HG03565 (cell line): ENCODE results near the gene NACA2.
"Not testable (repeated sequence)": the region's sequence is repeated elsewhere in the genome, so short reads cannot be mapped to it uniquely, and the experiment has no call there.

Experiments
- ATAC-seq: cut with Tn5 transposase; IDR thresholded peaks from one replicate; pipeline ENCODE4 v1.9.1; 2021; ENCODE audit warnings: mild to moderate bottlenecking, moderate library complexity; ENCODE audit not compliant: unreplicated experiment

The NACA2 gene

DNA sequence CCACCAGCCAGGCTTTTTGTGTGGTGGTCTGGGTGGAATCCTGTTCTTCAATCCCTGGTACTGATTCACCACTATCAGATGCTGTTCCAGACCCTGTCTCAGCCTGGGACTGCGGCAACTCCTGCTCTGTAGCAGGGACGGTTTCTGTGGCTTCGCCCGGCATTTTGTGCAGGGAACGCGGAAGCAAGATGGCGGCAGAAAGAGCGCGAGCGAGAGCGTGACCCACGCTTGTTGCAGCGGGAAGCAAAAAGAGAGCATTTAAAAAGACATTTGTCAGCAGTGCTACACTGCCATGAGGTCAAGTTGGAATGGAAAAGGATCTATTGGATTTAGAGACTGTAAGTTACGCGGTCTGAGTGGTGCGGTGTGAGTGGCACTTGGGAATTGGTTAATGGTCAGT lies at the start of gene NACA2:
Gene NACA2, minus strand, starts transcription at position 202 of the 400 bp plus-strand sequence. Its CDS starts 39 bp downstream, at position 163.
- no peak for ATAC-seq

DNA sequence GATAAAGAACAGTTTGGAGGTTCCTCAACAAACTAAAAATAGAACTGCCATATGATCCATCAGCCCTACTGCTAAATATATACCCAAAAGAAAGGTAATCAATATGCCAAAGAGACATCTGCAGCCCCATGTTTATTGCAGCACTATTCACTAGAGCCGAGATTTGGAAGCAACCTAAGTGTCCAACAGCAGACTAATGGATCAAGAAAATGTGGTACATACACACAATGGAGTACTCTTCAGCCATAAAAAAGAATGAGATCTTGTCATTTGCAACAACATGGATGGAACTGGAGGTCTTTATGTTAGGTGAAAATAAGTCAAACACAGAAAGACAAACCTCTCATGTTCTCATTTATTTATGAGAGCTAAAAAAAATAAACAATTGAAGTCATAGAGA lies 48.8 kb upstream of the NACA2 start:
- ATAC-seq = no peak

DNA sequence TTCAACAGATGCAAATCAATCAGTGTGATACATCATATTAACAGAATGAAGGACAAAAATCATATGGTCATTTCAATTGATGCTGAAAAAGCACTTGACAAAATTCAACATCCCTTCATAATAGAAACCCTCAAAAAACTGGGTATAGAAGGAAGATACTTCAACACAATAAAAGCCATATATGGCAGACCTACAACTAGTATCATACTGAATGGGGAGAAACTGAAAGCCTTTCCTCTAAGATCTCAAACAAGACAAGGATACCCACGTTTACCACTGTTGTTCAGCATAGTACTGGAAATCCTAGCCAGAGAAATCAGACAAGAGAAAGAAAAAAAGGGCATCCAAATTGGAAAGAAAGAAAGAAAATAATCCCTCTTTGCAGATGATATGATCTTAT lies 47.1 kb upstream of the NACA2 start:
- ATAC-seq = no peak

DNA sequence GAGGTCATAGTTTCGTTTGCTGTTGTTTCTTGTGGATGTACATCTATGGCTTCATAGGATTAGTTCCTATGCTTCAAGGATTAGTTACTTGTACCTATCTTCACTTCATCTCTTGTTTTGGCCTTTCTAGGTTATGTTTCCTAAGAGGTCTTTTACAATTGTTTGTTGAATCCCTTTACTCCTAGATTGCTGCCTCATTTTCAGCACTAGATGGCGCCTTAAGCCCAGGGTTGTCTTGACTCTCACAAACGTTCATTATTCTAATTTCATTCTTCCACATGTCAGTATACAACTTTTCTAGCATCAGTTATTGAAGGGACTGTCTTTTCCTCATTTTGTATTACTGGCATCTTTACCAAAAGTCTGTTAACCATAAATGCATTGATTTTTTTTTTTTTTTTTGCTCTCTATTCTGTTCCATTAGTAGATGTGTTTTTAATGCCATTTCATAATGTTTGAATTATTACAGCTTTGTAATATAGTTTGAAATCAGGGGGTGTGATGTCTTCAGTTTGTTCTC lies 45.0 kb upstream of the NACA2 start:
- ATAC-seq = no peak

DNA sequence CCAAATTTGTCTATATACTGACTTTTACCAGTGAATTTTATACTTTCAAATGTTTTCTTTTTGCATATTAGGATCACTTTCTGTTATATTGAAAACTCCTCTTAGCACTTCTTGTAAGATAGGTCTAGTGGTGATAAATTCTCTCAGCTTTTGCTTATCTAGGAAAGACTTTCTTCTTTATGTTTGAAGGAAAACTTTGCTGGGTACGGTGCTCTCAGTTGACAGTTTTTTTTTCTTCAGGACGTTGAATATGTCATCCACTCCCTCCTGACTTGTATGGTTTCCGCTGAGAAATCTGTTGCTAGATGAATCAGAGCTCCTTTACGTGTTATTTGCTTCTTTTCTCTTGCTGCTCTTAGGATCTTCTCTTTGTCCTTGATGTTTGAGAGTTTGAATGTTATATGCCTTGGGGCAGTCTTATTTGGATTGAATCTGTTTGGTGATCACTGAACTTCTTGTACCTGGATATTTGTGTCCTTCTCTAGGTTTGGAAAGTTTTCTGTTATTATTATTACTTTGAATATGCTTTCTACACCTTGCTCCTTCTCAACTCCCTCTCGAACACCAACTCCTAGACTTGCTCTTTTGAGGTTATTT lies 44.0 kb upstream of the NACA2 start:
- no peak for ATAC-seq

DNA sequence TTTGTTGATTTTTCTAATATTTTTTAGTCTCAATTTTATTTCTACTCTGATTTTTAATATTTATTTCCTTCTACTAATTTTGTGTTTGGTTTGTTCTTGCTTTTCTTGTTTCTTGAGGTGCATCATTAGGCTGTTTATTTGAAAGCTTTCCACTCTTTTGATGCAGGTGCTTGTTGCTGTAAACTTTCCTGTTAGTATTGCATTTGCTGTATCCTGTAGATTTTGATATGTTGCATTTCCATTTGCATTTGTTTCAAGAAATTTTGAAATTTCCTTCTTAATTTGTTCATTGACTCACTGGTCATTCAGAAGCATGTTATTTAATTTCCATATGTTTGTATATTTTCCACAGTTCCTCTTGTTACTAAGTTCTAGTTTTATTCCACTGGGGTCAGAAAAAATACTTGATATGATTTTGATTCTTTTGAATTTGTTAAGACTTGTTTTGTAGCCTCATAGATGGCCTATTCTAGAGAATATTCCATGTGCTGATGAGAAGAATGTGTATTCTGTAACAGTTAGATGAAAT lies 43.1 kb upstream of the NACA2 start:
- no peak for ATAC-seq

DNA sequence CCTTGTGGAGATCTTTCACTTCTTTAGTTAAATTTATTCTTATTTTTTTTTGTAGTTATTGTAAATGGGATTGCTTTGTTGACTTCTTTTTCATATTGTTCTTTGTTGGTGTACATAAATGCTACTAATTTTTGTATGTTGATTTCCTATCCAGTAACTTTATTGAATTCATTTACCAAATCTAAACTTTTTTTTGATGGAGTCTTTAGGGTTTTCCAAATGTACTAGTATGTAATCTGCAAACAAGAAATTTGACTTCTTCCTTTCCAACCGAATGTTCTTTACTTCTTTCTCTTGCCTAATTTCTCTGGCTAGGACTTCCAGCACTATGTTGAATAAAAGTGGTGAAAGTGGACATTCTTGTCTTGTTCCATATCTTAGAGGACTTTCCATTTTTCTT lies 41.8 kb upstream of the NACA2 start:
- ATAC-seq = no peak

DNA sequence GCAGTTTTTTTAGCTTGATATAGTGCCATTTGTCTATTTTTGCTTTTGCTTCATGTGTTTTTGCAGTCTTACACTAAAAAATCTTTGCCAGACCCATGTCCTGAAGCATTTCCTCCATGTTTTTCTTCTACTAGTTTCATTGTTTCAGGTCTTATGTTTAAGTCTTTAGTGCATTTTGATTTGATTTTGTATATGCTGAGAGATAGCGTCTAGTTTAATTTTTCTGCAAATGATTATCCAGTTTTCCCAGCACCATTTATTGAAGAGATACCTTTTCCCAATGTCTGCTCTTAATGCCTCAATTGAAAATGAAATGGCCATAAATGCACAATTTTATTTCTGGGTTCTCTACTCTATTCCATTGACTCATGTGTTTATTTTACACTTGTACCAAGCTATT lies 40.8 kb upstream of the NACA2 start:
- no peak for ATAC-seq

DNA sequence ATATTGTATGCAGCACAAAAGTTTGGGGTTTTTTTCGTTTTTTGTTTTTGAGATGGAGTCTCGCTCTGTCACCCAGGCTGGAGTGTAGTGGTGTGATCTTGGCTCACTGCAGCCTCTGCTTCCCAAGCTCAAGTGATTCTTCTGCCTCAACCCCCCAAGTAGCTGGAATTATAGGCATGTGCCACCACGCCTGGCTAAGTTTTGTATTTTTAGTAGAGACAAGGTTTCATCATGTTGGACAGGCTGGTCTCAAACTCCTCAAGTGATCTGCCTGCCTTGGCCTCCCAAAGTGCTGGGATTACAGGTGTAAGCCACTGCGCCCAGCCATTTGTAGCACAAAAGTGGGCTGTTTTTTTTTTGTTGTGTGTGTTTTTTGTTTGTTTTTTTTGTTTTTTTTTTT lies 37.1 kb upstream of the NACA2 start:
- not testable (repeated sequence) for ATAC-seq

DNA sequence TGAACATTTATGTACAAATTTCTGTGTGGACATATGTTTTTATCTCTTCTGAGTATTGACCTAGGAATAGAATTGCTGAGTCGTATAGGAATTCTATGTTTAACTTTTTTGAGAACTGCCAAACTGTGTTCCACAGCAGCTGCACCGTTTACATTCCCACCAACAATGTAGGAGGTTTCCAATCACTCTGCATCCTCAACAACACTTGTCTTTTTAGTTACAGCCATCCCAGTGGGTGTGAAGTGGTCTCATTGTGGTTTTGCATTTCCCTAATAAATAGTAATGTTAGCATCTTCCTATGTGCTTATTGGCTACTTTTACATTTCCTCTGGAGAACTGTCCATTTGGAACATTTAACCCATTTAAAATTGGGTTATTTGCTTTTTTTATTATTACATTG lies 36.6 kb upstream of the NACA2 start:
- ATAC-seq = no peak

DNA sequence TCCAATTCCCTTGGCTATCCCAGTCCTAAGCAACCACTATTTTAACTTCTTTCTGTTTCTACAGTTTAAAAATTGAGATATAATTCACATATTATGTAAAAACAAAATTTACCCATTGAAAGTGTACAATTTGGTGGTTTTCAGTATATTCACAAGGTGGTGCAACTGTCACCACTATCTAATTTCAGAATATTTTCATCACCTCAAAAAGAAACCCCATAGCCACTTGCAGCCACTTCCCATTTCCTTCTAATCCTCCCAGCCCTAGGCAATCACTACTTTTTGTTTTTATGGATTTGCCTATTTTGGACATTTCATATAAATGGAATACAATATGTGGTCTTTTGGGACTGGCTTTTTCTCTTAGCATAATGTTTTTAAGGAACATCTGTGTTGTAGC lies 36.1 kb upstream of the NACA2 start:
- no peak for ATAC-seq

DNA sequence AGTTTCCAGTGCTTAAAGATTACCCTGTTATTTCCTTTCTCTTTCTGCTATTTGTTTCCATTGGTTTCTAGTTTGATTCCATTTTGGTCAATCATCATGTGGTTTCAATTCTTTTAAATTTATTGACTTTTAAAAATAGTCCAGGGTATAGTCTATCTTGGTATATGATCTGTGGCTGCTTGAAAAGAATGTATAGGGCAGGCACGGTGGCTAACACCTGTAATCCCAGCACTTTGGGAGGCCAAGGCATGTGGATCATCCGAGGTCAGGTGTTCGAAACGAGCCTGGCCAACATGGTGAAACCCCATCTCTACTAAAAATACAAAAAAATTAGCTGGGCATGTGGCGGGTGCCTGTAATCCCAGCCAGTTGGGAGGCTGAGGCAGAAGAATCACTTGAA lies 34.5 kb upstream of the NACA2 start:
- ATAC-seq = no peak

DNA sequence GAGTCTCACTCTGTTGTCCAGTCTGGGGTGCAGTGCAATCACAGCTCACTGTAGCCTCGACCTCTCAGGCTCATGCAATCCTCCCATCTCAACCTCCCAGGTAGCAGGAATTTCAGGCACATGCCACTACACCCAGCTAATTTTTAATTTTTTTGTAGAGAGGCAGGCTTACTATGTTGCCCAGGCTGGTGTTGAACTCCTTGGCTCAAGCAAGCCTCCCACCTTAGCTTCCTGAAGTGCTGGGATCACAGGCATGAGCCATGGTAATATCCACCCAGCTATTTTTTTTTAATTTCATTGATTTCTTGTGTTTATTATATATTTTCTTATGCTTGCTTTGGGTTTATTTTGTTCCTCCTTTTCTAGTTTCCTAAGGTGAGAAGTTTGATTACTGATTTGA lies 33.9 kb upstream of the NACA2 start:
- ATAC-seq = no peak

DNA sequence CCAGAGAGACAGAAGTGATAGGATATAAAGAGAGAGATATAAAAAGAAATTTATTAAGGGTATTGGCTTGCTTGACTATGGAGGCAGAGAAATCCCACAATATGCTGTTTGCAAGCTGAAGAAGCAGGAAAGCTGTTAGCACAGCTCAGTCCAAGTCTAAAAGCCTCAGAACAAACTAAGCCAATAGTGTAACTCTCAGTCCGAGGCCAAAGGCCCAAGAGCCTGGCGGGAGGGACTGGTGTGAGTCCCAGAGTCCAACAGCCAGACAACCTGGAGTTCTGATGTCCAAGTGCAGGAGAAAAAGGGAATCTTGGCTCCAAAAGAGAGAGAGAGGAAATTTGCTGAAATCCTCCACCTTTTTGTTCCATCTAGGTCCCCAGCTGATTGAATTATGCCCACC lies 30.3 kb upstream of the NACA2 start:
- no peak for ATAC-seq

DNA sequence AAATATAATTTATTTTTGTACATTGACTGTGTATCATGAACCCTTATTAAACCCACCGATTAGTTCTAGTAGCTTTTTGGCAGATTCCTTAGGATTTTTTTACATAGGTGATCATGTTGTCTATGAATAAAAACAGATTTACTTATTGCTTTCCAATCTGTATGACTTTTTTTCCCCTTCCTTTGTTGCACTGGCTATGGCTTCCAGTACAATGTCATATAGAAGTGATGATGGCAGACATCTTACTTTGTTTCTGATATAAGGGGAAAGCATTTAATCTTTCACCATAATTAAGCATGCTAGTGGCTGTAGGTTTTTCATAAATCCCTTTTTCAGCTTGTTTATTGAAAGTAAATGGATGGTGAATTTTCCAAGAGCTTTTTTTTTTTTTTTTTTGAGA lies 28.9 kb upstream of the NACA2 start:
- no peak for ATAC-seq

DNA sequence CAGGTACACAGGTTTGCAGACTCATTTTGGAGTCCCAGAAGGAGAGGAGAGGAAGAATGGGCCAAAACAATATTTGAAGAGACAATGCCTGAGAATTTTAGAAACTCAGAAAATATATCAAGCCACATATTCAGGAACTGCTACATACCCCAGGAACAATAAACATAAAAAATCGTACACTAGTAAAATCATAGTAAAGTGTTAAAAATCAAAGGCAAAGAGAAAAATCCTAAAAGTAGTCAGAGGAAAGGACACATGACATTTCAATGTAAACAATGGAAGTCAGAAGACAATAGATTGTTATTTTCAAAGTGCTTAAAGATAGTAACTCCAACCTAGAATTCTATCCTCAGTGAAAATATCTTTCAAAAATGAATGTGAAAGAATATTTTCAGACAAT lies 28.5 kb upstream of the NACA2 start:
- ATAC-seq = no peak

DNA sequence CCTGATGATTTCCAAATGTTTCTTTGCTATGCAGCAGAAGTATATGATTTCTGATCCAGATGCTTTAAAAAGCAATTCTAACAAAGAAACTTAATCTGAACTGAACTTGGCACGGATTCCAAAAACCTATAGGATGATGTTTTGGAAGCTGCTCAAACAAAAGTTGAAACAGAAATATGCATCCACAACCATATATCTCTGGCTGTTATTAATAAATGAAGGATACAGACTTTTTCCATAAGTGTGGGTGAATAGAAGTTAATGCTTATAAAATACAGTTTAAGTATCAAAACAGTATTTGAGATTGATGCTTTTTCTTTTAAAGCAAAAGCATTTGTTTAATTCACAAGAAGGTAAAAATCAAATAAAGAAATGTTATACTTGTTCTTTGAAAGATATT lies 27.9 kb upstream of the NACA2 start:
- ATAC-seq = no peak

DNA sequence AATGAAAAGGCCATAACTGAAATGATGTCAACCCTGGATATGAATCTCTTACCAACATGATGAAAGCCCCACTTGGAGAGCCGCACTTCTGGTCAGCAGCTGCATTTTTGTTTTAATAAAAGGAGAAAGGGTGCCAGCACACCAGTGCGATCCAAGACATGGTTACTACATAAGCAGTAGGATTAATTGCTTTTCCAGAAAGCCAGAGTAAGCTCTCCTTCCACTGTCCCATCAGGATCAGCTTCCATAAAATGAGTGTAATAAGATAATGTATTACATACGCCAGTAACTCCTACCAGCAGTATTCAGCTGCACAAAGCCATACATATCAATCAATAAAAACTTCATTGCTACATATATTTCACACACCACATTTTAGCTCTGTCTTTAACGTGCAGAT lies 26.3 kb upstream of the NACA2 start:
- ATAC-seq = no peak

DNA sequence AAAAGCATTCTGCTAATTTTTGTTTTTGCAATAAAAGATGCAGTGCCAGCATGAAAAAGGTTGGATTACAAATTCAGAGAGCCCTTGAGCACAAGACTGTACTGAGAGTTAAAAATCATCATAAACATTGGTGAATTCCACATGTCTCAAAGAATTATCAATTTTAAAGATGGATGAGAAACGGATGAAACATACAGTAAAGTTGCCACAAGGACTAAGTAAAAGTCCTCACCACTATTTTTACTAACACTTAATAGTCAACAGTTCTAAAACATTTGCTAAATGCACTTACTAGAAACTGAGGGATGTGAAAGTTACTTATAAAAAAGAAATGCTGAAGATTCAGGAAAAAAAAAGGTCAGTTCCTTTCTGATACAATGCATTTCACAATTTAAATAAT lies 25.8 kb upstream of the NACA2 start:
- ATAC-seq = no peak

DNA sequence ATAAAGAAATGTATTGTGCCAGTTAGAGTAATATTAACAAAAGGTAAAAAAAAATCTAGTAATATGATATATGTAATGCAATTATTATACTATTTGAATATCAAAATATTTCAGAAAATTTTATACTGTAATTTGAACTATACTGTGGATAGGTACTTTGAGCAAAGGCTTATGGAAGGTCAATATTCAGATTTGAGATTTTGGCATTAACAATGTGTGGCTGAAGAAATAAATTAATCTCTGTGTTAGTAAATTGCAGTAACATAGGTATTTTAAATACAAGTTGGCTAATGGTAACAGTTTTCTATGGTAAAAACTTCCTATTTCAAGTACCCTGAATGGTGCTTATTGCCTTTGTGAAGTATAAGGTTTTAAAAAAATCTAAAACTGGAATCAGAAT lies 23.2 kb upstream of the NACA2 start:
- no peak for ATAC-seq

DNA sequence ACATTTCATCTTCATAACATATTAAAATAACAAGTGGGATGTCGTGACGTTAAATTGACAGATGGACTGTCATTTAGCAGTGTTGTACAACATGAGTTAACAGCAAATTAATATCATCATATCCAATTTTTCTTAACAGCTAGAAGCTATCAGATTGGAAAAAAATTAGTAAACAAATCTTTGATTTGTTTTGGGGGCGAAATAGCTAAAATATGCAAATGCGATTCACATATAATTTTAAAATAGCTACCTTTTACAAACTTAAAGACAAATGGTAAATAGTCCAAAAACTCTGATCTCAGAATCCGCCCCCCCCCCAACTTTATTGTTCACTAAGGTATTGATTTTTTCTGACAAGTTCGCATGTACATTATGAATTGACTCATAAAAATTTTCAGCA lies 20.3 kb upstream of the NACA2 start:
- no peak for ATAC-seq

DNA sequence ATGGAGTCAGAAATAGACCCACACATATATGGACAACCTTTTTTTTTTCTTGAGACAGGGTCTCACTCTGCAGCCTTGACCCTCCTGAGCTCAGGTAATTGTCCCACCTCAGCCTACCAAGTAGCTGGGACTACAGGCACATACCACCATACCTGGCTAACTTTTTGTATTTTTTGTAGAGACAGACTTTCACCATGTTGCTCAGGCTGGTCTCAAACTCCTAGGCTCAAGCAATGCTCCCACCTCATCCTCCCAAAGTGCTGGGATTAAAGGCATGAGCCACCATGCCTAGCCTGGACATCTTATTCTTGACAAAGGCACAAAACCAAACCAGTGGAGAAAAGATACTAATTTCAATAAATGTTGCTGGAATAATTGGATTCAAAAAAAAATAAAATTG lies 14.7 kb upstream of the NACA2 start:
- ATAC-seq = no peak

DNA sequence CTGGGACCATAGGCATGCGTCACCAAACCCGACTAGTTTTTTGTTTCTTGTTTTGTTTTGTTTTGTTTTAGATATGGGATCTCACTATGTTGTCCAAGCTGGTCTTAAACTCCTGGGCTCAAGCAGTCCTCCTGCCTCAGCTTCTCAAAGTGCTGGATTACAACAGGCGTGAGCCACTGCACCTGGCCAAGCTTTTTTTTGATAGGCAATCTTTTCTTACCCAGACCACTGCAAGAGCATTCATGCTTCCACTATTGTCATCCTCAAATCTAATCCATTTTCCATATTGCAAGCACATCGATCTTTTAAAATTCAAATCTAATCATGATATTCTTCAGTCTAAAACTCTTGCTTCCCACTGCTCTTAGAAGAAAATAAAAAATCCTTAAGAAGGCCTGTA lies 10.3 kb upstream of the NACA2 start:
- ATAC-seq = no peak
